ENCODE data around the gene GFRA4.

The GFRA4 gene

GRCh38 chr20:3693376-3693775 lies 30.2 kb upstream of the GFRA4 start:
- no peak overlapping the region for H3K4me3 ChIP-seq (ENCODE audit: low read length in 2 of 2)
- H3K9ac ChIP-seq (ENCODE audit: low read depth in 1 of 2, low read length in 2 of 2): no peak overlapping the region
- H3K9me3 ChIP-seq (ENCODE audit: control insufficient read depth in 2 of 2, low read length in 2 of 2): no peaks in the 10 kb centered on the region
- no peaks in the 10 kb centered on the region for H3K27me3 ChIP-seq (ENCODE audit: control insufficient read depth in 2 of 2, insufficient read depth in 2 of 2, low read length in 2 of 2)
- H3K27ac ChIP-seq (ENCODE audit: low read depth in 2 of 2, low read length in 2 of 2): no peak overlapping the region
- H3K36me3 ChIP-seq (ENCODE audit: control insufficient read depth in 2 of 2, insufficient read depth in 2 of 2, low read length in 2 of 2): no peaks in the 10 kb centered on the region
- no peaks in the 10 kb centered on the region for H3K4me1 ChIP-seq (ENCODE audit: control insufficient read depth in 2 of 2, insufficient read depth in 2 of 2, low read length in 2 of 2)

- no peak overlapping the region for H3K27ac ChIP-seq (ENCODE audit: low read depth in 2 of 2, low read length in 2 of 2)
- H3K9me3 ChIP-seq (ENCODE audit: control insufficient read depth in 2 of 2, low read length in 2 of 2): no peaks in the 10 kb centered on the region
Observed at GRCh38 chr20:3692706-3693294, 29.6 kb upstream of the GFRA4 start.

DNA sequence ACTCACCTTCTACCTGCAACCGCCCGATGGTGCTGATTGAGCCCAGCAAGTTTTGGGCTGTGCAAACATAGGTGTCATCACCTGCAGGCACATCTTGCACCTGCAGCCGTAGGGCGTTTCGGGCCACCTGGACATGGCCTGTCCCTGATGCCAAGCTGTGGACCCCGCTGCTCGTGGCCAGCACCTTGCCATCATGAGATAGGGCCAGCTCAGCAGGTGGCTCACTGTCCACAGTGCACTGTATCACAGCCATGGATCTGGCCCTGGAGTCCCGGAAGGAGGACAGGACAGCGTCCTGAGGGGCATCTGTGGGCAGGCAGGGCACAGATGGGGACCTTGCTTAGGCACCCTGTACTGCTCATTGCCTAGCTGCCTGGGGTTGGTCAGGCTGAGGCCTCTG lies 28.7 kb upstream of the GFRA4 start:
- Histone ChIP-seq H3K9ac (ENCODE audit: low read depth in 1 of 2, low read length in 2 of 2) (no peak overlapping the region), H3K36me3 (ENCODE audit: control insufficient read depth in 2 of 2, insufficient read depth in 2 of 2, low read length in 2 of 2) (no peaks in the 10 kb centered on the region), H3K27me3 (ENCODE audit: control insufficient read depth in 2 of 2, insufficient read depth in 2 of 2, low read length in 2 of 2) (no peaks in the 10 kb centered on the region), H3K9me3 (ENCODE audit: control insufficient read depth in 2 of 2, low read length in 2 of 2) (no peaks in the 10 kb centered on the region), H3K4me1 (ENCODE audit: control insufficient read depth in 2 of 2, insufficient read depth in 2 of 2, low read length in 2 of 2) (peaks cover 4% of the 10 kb centered on the region in 2 donors), H3K4me3 (ENCODE audit: low read length in 2 of 2) (no peak overlapping the region), H3K27ac (ENCODE audit: low read depth in 2 of 2, low read length in 2 of 2) (no peak overlapping the region)

More at GRCh38 chr20:3692706-3693294, 29.6 kb upstream of the GFRA4 start:
- Histone ChIP-seq H3K27me3 (ENCODE audit: control insufficient read depth in 2 of 2, insufficient read depth in 2 of 2, low read length in 2 of 2) (no peaks in the 10 kb centered on the region), H3K9ac (ENCODE audit: low read depth in 1 of 2, low read length in 2 of 2) (no peak overlapping the region), H3K36me3 (ENCODE audit: control insufficient read depth in 2 of 2, insufficient read depth in 2 of 2, low read length in 2 of 2) (no peaks in the 10 kb centered on the region), H3K4me1 (ENCODE audit: control insufficient read depth in 2 of 2, insufficient read depth in 2 of 2, low read length in 2 of 2) (no peaks in the 10 kb centered on the region), H3K4me3 (ENCODE audit: low read length in 2 of 2) (no peak overlapping the region)

DNA sequence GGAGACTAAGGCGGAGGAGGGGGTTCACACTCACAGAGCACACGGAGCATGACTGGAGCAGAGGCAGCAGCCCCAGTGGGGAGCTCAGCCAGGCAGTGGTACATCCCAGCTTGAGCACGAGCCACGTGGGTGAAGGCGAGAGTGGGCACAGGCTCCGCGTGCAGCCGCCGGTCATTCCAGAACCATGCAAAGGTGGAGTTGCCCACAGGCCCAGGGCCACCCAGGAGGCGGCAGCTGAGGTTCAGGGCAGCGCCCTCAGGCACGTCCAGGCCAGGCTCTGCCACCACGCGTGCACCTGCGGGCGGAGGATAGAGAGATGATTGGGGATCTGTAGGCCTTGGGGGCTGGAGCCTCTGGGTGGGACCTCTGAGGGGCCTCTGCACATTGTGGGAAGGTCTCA lies 28.1 kb upstream of the GFRA4 start:
- no peaks in the 10 kb centered on the region for H3K9me3 ChIP-seq (ENCODE audit: control insufficient read depth in 2 of 2, low read length in 2 of 2)
- peaks cover 7 to 8% of the 10 kb centered on the region in 2 donors for H3K4me1 ChIP-seq (ENCODE audit: control insufficient read depth in 2 of 2, insufficient read depth in 2 of 2, low read length in 2 of 2)
- no peak overlapping the region for H3K27ac ChIP-seq (ENCODE audit: low read depth in 2 of 2, low read length in 2 of 2)
- H3K27me3 ChIP-seq (ENCODE audit: control insufficient read depth in 2 of 2, insufficient read depth in 2 of 2, low read length in 2 of 2): no peaks in the 10 kb centered on the region
- H3K36me3 ChIP-seq (ENCODE audit: control insufficient read depth in 2 of 2, insufficient read depth in 2 of 2, low read length in 2 of 2): no peaks in the 10 kb centered on the region
- H3K9ac ChIP-seq (ENCODE audit: low read depth in 1 of 2, low read length in 2 of 2): no peak overlapping the region
- no peak overlapping the region for H3K4me3 ChIP-seq (ENCODE audit: low read length in 2 of 2)

GRCh38 chr20:3690413-3690812 lies 27.2 kb upstream of the GFRA4 start:
- no peak overlapping the region for H3K4me3 ChIP-seq (ENCODE audit: low read length in 2 of 2)
- H3K36me3 ChIP-seq (ENCODE audit: control insufficient read depth in 2 of 2, insufficient read depth in 2 of 2, low read length in 2 of 2): no peaks in the 10 kb centered on the region
- H3K27me3 ChIP-seq (ENCODE audit: control insufficient read depth in 2 of 2, insufficient read depth in 2 of 2, low read length in 2 of 2): no peaks in the 10 kb centered on the region
- no peak overlapping the region for H3K9ac ChIP-seq (ENCODE audit: low read depth in 1 of 2, low read length in 2 of 2)
- peaks cover 7 to 8% of the 10 kb centered on the region in 2 donors for H3K4me1 ChIP-seq (ENCODE audit: control insufficient read depth in 2 of 2, insufficient read depth in 2 of 2, low read length in 2 of 2)
- H3K9me3 ChIP-seq (ENCODE audit: control insufficient read depth in 2 of 2, low read length in 2 of 2): no peaks in the 10 kb centered on the region
- no peak overlapping the region for H3K27ac ChIP-seq (ENCODE audit: low read depth in 2 of 2, low read length in 2 of 2)

GRCh38 chr20:3689978-3690377 lies 26.8 kb upstream of the GFRA4 start:
- Histone ChIP-seq H3K4me1 (ENCODE audit: control insufficient read depth in 2 of 2, insufficient read depth in 2 of 2, low read length in 2 of 2) (peaks cover 7 to 8% of the 10 kb centered on the region in 2 donors), H3K27me3 (ENCODE audit: control insufficient read depth in 2 of 2, insufficient read depth in 2 of 2, low read length in 2 of 2) (no peaks in the 10 kb centered on the region), H3K9me3 (ENCODE audit: control insufficient read depth in 2 of 2, low read length in 2 of 2) (no peaks in the 10 kb centered on the region), H3K27ac (ENCODE audit: low read depth in 2 of 2, low read length in 2 of 2) (no peak overlapping the region), H3K4me3 (ENCODE audit: low read length in 2 of 2) (no peak overlapping the region), H3K9ac (ENCODE audit: low read depth in 1 of 2, low read length in 2 of 2) (no peak overlapping the region), H3K36me3 (ENCODE audit: control insufficient read depth in 2 of 2, insufficient read depth in 2 of 2, low read length in 2 of 2) (no peaks in the 10 kb centered on the region)

- Histone ChIP-seq H3K27me3 (ENCODE audit: control insufficient read depth in 2 of 2, insufficient read depth in 2 of 2, low read length in 2 of 2) (no peaks in the 10 kb centered on the region), H3K9me3 (ENCODE audit: control insufficient read depth in 2 of 2, low read length in 2 of 2) (no peaks in the 10 kb centered on the region), H3K4me1 (ENCODE audit: control insufficient read depth in 2 of 2, insufficient read depth in 2 of 2, low read length in 2 of 2) (peaks cover 7 to 8% of the 10 kb centered on the region in 2 donors), H3K27ac (ENCODE audit: low read depth in 2 of 2, low read length in 2 of 2) (peak overlapping the region; percentile 18 to 52), H3K36me3 (ENCODE audit: control insufficient read depth in 2 of 2, insufficient read depth in 2 of 2, low read length in 2 of 2) (no peaks in the 10 kb centered on the region), H3K9ac (ENCODE audit: low read depth in 1 of 2, low read length in 2 of 2) (no peak overlapping the region), H3K4me3 (ENCODE audit: low read length in 2 of 2) (no peak overlapping the region)
Observed at GRCh38 chr20:3687655-3688054, 24.5 kb upstream of the GFRA4 start.

GRCh38 chr20:3686867-3687321 lies 23.7 kb upstream of the GFRA4 start:
- H3K36me3 ChIP-seq (ENCODE audit: control insufficient read depth in 2 of 2, insufficient read depth in 2 of 2, low read length in 2 of 2): no peaks in the 10 kb centered on the region
- peaks cover 7 to 8% of the 10 kb centered on the region in 2 donors for H3K4me1 ChIP-seq (ENCODE audit: control insufficient read depth in 2 of 2, insufficient read depth in 2 of 2, low read length in 2 of 2)
- H3K9me3 ChIP-seq (ENCODE audit: control insufficient read depth in 2 of 2, low read length in 2 of 2): no peaks in the 10 kb centered on the region
- no peak overlapping the region for H3K9ac ChIP-seq (ENCODE audit: low read depth in 1 of 2, low read length in 2 of 2)
- peak overlapping the region; percentile 18 to 52 for H3K27ac ChIP-seq (ENCODE audit: low read depth in 2 of 2, low read length in 2 of 2)
- no peak overlapping the region for H3K4me3 ChIP-seq (ENCODE audit: low read length in 2 of 2)
- peaks cover 4% of the 10 kb centered on the region in 2 donors for H3K27me3 ChIP-seq (ENCODE audit: control insufficient read depth in 2 of 2, insufficient read depth in 2 of 2, low read length in 2 of 2)

GRCh38 chr20:3686421-3686820 lies 23.2 kb upstream of the GFRA4 start:
- Histone ChIP-seq H3K36me3 (ENCODE audit: control insufficient read depth in 2 of 2, insufficient read depth in 2 of 2, low read length in 2 of 2) (no peaks in the 10 kb centered on the region), H3K9ac (ENCODE audit: low read depth in 1 of 2, low read length in 2 of 2) (no peak overlapping the region), H3K9me3 (ENCODE audit: control insufficient read depth in 2 of 2, low read length in 2 of 2) (no peaks in the 10 kb centered on the region), H3K4me1 (ENCODE audit: control insufficient read depth in 2 of 2, insufficient read depth in 2 of 2, low read length in 2 of 2) (peaks cover 7 to 8% of the 10 kb centered on the region in 2 donors), H3K27ac (ENCODE audit: low read depth in 2 of 2, low read length in 2 of 2) (peak overlapping the region; percentile 41 to 44), H3K27me3 (ENCODE audit: control insufficient read depth in 2 of 2, insufficient read depth in 2 of 2, low read length in 2 of 2) (peaks cover 4% of the 10 kb centered on the region in 2 donors), H3K4me3 (ENCODE audit: low read length in 2 of 2) (no peak overlapping the region)

DNA sequence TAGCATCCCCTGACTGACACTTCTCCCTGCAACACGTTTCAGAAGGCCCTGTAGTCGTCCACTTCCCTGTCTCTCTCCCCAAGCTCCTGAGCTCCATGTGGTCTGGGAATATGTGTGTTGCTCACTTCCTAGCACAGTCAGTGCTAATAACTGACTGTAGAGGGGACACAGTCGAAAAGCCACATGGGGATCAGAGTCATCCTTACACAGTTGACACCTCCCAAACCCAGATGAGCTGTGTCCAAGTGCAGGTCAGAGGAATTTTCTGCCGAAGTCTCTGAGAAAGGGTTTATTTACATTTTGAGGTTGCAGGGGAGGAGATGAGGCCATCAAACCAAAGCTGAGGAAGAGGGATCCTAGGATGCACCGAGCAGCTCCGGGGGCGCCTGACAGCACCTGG lies 22.1 kb upstream of the GFRA4 start:
- no peaks in the 10 kb centered on the region for H3K36me3 ChIP-seq (ENCODE audit: control insufficient read depth in 2 of 2, insufficient read depth in 2 of 2, low read length in 2 of 2)
- H3K4me3 ChIP-seq (ENCODE audit: low read length in 2 of 2): no peak overlapping the region
- H3K4me1 ChIP-seq (ENCODE audit: control insufficient read depth in 2 of 2, insufficient read depth in 2 of 2, low read length in 2 of 2): peaks cover 7 to 8% of the 10 kb centered on the region in 2 donors
- no peak overlapping the region for H3K27ac ChIP-seq (ENCODE audit: low read depth in 2 of 2, low read length in 2 of 2)
- H3K9ac ChIP-seq (ENCODE audit: low read depth in 1 of 2, low read length in 2 of 2): no peak overlapping the region
- no peaks in the 10 kb centered on the region for H3K9me3 ChIP-seq (ENCODE audit: control insufficient read depth in 2 of 2, low read length in 2 of 2)
- peaks cover 8 to 14% of the 10 kb centered on the region in 2 donors for H3K27me3 ChIP-seq (ENCODE audit: control insufficient read depth in 2 of 2, insufficient read depth in 2 of 2, low read length in 2 of 2)

All from mucosa of rectum (tissue), 2 donors.